Mesenchymal stem cell (in vitro differentiated cells and primary cell): ENCODE data around the gene ADAM12.
A peak's percentile ranks its signal among the peaks of the same experiment; 100 is the strongest.

Experiments used
- DNase-seq: peaks from one replicate; pipeline ENCODE4 v3.0.0-alpha.2; 2013
- H2AFZ ChIP-seq: one replicate; pipeline ENCODE4 v1.6.1; 2013; ENCODE audit warnings: low read depth, mild to moderate bottlenecking, control low read depth, inconsistent platforms, low read length, moderate library complexity
- H2AK5ac ChIP-seq: 2 replicates; pipeline ENCODE4 v1.6.1; 2013; ENCODE audit warnings: low read length, moderate library complexity, mild to moderate bottlenecking, inconsistent platforms; ENCODE audit not compliant: severe bottlenecking
- H2BK120ac ChIP-seq: one replicate; pipeline ENCODE4 v1.6.1; 2013; ENCODE audit warnings: low read depth, mild to moderate bottlenecking, inconsistent platforms, low read length, moderate library complexity
- H2BK12ac ChIP-seq, 2 experiments: one replicate each; pipeline ENCODE4 v1.6.1; 2013; ENCODE audit warnings: inconsistent platforms in 2 of 2, low read length in 2 of 2, mild to moderate bottlenecking in 2 of 2, moderate library complexity in 2 of 2, control low read depth in 1 of 2
- H2BK15ac ChIP-seq: one replicate; pipeline ENCODE4 v1.6.1; 2013; ENCODE audit warnings: mild to moderate bottlenecking, low read depth, inconsistent platforms; ENCODE audit not compliant: poor library complexity, severe bottlenecking
- H2BK5ac ChIP-seq: 2 replicates; pipeline ENCODE4 v1.6.1; 2013; ENCODE audit warnings: low read depth, mild to moderate bottlenecking, low read length, control low read depth, inconsistent platforms; ENCODE audit not compliant: poor library complexity, severe bottlenecking
- H3K14ac ChIP-seq, 2 experiments: one replicate each; pipeline ENCODE4 v1.6.1; 2013; ENCODE audit warnings: inconsistent platforms in 2 of 2, low read length in 2 of 2, control low read depth in 1 of 2, mild to moderate bottlenecking in 1 of 2, moderate library complexity in 1 of 2
- H3K18ac ChIP-seq, 2 experiments: one replicate each; pipeline ENCODE4 v1.6.1; 2013; ENCODE audit warnings: inconsistent platforms in 2 of 2, low read length in 2 of 2, control low read depth in 1 of 2, low read depth in 1 of 2, mild to moderate bottlenecking in 1 of 2
- H3K23ac ChIP-seq, 2 experiments: one replicate each; pipeline ENCODE4 v1.6.1; 2013; ENCODE audit warnings: inconsistent platforms in 2 of 2, low read length in 2 of 2, mild to moderate bottlenecking in 2 of 2, moderate library complexity in 2 of 2, control low read depth in 1 of 2
- H3K27ac ChIP-seq: 2 replicates; pipeline ENCODE4 v1.5.1; 2013; ENCODE audit warnings: mild to moderate bottlenecking, moderate library complexity, low read length, control low read depth, inconsistent platforms; ENCODE audit not compliant: poor library complexity, severe bottlenecking
- H3K27me3 ChIP-seq, 2 experiments: 2 replicates each; pipeline versions ENCODE4 v1.6.1 to v1.7.0; 2013; ENCODE audit warnings: low read length in 2 of 2, mild to moderate bottlenecking in 2 of 2, moderate library complexity in 2 of 2, control low read depth in 1 of 2, inconsistent platforms in 1 of 2; ENCODE audit not compliant: control insufficient read depth in 1 of 2, insufficient read depth in 1 of 2
- H3K36me3 ChIP-seq, 2 experiments: 2 replicates each; pipeline versions ENCODE4 v1.6.1 to v1.7.0; 2013; ENCODE audit warnings: low read length in 2 of 2, control low read depth in 1 of 2, inconsistent platforms in 1 of 2, low read depth in 1 of 2, mild to moderate bottlenecking in 1 of 2; ENCODE audit not compliant: insufficient read depth in 2 of 2, control insufficient read depth in 1 of 2
- H3K4ac ChIP-seq, 2 experiments: one replicate each; pipeline ENCODE4 v1.6.1; 2013; ENCODE audit warnings: inconsistent platforms in 2 of 2, low read length in 2 of 2, mild to moderate bottlenecking in 2 of 2, moderate library complexity in 2 of 2, control low read depth in 1 of 2, low read depth in 1 of 2
- H3K4me1 ChIP-seq: 2 replicates; pipeline ENCODE4 v1.6.1; 2013; ENCODE audit warnings: low read depth, low read length, control low read depth; ENCODE audit not compliant: control insufficient read depth, insufficient read depth
- H3K4me2 ChIP-seq: 2 replicates; pipeline ENCODE4 v1.6.1; 2013; ENCODE audit warnings: low read length, mild to moderate bottlenecking, inconsistent platforms; ENCODE audit not compliant: poor library complexity, severe bottlenecking
- H3K4me3 ChIP-seq, 2 experiments: 2 replicates each; pipeline versions ENCODE4 v1.5.1 to v1.7.0; 2013; ENCODE audit warnings: low read length in 2 of 2, mild to moderate bottlenecking in 2 of 2, control low read depth in 1 of 2, low read depth in 1 of 2; ENCODE audit not compliant: insufficient read depth in 1 of 2
- H3K79me1 ChIP-seq: replicated peaks from 2 replicates; pipeline ENCODE4 v1.6.1; 2013; ENCODE audit warnings: mild to moderate bottlenecking, control low read depth, low read length, inconsistent platforms; ENCODE audit not compliant: poor library complexity, severe bottlenecking
- H3K9ac ChIP-seq: 2 replicates; pipeline ENCODE4 v1.7.0; 2013; ENCODE audit warnings: mild to moderate bottlenecking, low read length, moderate library complexity
- H3K9me3 ChIP-seq: 2 replicates; pipeline ENCODE4 v1.7.0; 2013; ENCODE audit warnings: mild to moderate bottlenecking, low read length; ENCODE audit not compliant: control insufficient read depth
- H4K8ac ChIP-seq: one replicate; pipeline ENCODE4 v1.6.1; 2013; ENCODE audit warnings: inconsistent platforms, mild to moderate bottlenecking, low read length, moderate library complexity
- H4K91ac ChIP-seq: one replicate; pipeline ENCODE4 v1.6.1; 2013; ENCODE audit warnings: mild to moderate bottlenecking, low read length, inconsistent platforms
- WGBS: methylation state at CpG from one replicate; pipeline ENCODE4 v1.1.7; 2013; ENCODE audit warnings: mixed read lengths; 5-methylcytosine and 5-hydroxymethylcytosine counted together

Gene ADAM12

GRCh38 chr10:126402721-126403695, 14.7 kb upstream of the ADAM12 start:
- no peak overlapping the region for H3K4me3 ChIP-seq
- H3K4me1 ChIP-seq, result peaks cover 9% of the 10 kb centered on the region
- H3K18ac ChIP-seq, result peak overlapping the region in 1 of 2 experiments; percentile 49
- H3K36me3 ChIP-seq, result no peaks in the 10 kb centered on the region
- no peak overlapping the region for H3K9ac ChIP-seq
- peak overlapping the region in 1 of 2 experiments; percentile 15 for H2BK12ac ChIP-seq
- no peak overlapping the region for H2BK15ac ChIP-seq
- H3K4me2 ChIP-seq, result no peak overlapping the region
- no peaks in the 10 kb centered on the region for H3K27me3 ChIP-seq
- no peak overlapping the region for H2AK5ac ChIP-seq
- no peak overlapping the region for H3K4ac ChIP-seq
- no peak overlapping the region for H4K91ac ChIP-seq
- no peaks in the 10 kb centered on the region for H3K79me1 ChIP-seq
- peak overlapping the region in 1 of 2 experiments; percentile 5 for H3K23ac ChIP-seq
- WGBS, result 36% methylated on average over 6 of the region's 7 CpGs
- no peak overlapping the region for H3K27ac ChIP-seq
- H3K14ac ChIP-seq, result no peak overlapping the region
- H4K8ac ChIP-seq, result no peak overlapping the region
- H3K9me3 ChIP-seq, result no peaks in the 10 kb centered on the region
- DNase-seq, result peak; percentile 41
- peak overlapping the region; percentile 68 for H2BK120ac ChIP-seq
- no peak overlapping the region for H2AFZ ChIP-seq
- no peak overlapping the region for H2BK5ac ChIP-seq

- WGBS, result 89% methylated on average over 3 of the region's 4 CpGs
- H4K8ac ChIP-seq, result no peak overlapping the region
- no peak for DNase-seq
- H3K36me3 ChIP-seq, result no peaks in the 10 kb centered on the region
- no peak overlapping the region for H3K27ac ChIP-seq
- no peak overlapping the region for H3K4me3 ChIP-seq
- no peaks in the 10 kb centered on the region for H3K27me3 ChIP-seq
- no peak overlapping the region for H2BK15ac ChIP-seq
- no peak overlapping the region for H2BK5ac ChIP-seq
- H3K18ac ChIP-seq, result no peak overlapping the region
- no peak overlapping the region for H3K4ac ChIP-seq
- H4K91ac ChIP-seq, result no peak overlapping the region
- H3K9ac ChIP-seq, result no peak overlapping the region
- no peak overlapping the region for H2BK120ac ChIP-seq
- H3K79me1 ChIP-seq, result peaks cover 2% of the 10 kb centered on the region
- peaks cover 11% of the 10 kb centered on the region for H3K4me1 ChIP-seq
- no peaks in the 10 kb centered on the region for H3K9me3 ChIP-seq
- H3K4me2 ChIP-seq, result no peak overlapping the region
- peak overlapping the region; percentile 54 for H2AK5ac ChIP-seq
- no peak overlapping the region for H2BK12ac ChIP-seq
- H3K23ac ChIP-seq, result no peak overlapping the region
- H2AFZ ChIP-seq, result no peak overlapping the region
- H3K14ac ChIP-seq, result no peak overlapping the region
Measured at GRCh38 chr10:126400641-126401040, 12.4 kb upstream of the ADAM12 start.

GRCh38 chr10:126398924-126399323, 10.6 kb upstream of the ADAM12 start:
- Histone ChIP-seq H2BK12ac (no peak overlapping the region), H2BK120ac (no peak overlapping the region), H3K4me2 (no peak overlapping the region), H3K9me3 (no peaks in the 10 kb centered on the region), H3K79me1 (peaks cover 2% of the 10 kb centered on the region), H3K27me3 (no peaks in the 10 kb centered on the region), H3K14ac (no peak overlapping the region), H2BK5ac (no peak overlapping the region), H2BK15ac (no peak overlapping the region), H3K36me3 (no peaks in the 10 kb centered on the region), H4K91ac (no peak overlapping the region), H2AFZ (no peak overlapping the region), H3K4me1 (peaks cover 9% of the 10 kb centered on the region), H3K18ac (no peak overlapping the region), H3K23ac (no peak overlapping the region), H3K4ac (no peak overlapping the region), H3K4me3 (no peak overlapping the region), H4K8ac (no peak overlapping the region), H3K27ac (peak overlapping the region; percentile 64), H2AK5ac (peak overlapping the region; percentile 79), H3K9ac (peak overlapping the region; percentile 78)
- peak; percentile 62 for DNase-seq
- 54% methylated on average over 3 of the region's 4 CpGs for WGBS

- H2BK12ac ChIP-seq, result peak overlapping the region; percentile 21 to 28
- H3K27me3 ChIP-seq, result no peaks in the 10 kb centered on the region
- H3K4ac ChIP-seq, result no peak overlapping the region
- H2AK5ac ChIP-seq, result peak overlapping the region; percentile 55
- H3K9me3 ChIP-seq, result no peaks in the 10 kb centered on the region
- 4% methylated on average over 2 of the region's 3 CpGs for WGBS
- H3K27ac ChIP-seq, result peak overlapping the region; percentile 97
- H2BK120ac ChIP-seq, result no peak overlapping the region
- H3K4me3 ChIP-seq, result no peak overlapping the region
- no peak overlapping the region for H2AFZ ChIP-seq
- H2BK15ac ChIP-seq, result no peak overlapping the region
- no peak for DNase-seq
- H3K18ac ChIP-seq, result peak overlapping the region in 1 of 2 experiments; percentile 37
- H4K8ac ChIP-seq, result peak overlapping the region; percentile 3
- no peak overlapping the region for H3K14ac ChIP-seq
- H3K23ac ChIP-seq, result no peak overlapping the region
- no peak overlapping the region for H2BK5ac ChIP-seq
- peaks cover 2% of the 10 kb centered on the region for H3K79me1 ChIP-seq
- peaks cover 9% of the 10 kb centered on the region for H3K4me1 ChIP-seq
- H4K91ac ChIP-seq, result no peak overlapping the region
- peak overlapping the region; percentile 78 for H3K9ac ChIP-seq
- H3K36me3 ChIP-seq, result no peaks in the 10 kb centered on the region
- H3K4me2 ChIP-seq, result no peak overlapping the region
Measured at GRCh38 chr10:126398383-126398743, 10.1 kb upstream of the ADAM12 start.
